HL-60 (cell line): ENCODE data around the gene ATG2B.

Source experiments
- POLR2AphosphoS5 ChIP-seq: IDR thresholded peaks from 2 replicates; pipeline ENCODE4 v1.6.1; 2012; ENCODE audit warnings: low read depth
- TF ChIP-seq, protein P1 (sequence below): IDR thresholded peaks from one replicate; pipeline ENCODE4 v1.5.1; 2011; ENCODE audit warnings: low read length, control low read depth, inconsistent platforms; ENCODE audit not compliant: insufficient read depth

DNA sequence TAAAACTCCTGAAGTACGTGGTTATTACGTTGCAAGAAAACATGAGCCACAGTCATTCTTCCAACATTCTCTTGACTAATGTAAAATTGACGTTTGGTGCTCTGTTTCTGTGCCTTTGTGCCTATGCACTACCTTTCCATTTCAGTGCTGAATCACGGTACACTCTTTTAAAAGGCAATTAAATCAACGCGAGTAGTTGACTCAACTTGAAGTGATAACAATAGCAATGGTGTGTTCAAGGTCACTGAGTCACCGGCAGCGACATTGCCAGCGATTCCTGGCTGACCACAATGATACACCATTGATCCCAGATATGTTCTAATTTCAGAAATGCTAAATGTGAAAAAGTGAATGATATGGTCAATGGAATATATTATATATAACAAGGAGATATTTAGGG is 46.6 kb upstream of the ATG2B start:
- TF ChIP-seq, protein P1, sequence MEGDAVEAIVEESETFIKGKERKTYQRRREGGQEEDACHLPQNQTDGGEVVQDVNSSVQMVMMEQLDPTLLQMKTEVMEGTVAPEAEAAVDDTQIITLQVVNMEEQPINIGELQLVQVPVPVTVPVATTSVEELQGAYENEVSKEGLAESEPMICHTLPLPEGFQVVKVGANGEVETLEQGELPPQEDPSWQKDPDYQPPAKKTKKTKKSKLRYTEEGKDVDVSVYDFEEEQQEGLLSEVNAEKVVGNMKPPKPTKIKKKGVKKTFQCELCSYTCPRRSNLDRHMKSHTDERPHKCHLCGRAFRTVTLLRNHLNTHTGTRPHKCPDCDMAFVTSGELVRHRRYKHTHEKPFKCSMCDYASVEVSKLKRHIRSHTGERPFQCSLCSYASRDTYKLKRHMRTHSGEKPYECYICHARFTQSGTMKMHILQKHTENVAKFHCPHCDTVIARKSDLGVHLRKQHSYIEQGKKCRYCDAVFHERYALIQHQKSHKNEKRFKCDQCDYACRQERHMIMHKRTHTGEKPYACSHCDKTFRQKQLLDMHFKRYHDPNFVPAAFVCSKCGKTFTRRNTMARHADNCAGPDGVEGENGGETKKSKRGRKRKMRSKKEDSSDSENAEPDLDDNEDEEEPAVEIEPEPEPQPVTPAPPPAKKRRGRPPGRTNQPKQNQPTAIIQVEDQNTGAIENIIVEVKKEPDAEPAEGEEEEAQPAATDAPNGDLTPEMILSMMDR, result no peak
- TF ChIP-seq POLR2AphosphoS5, result no peak
